Measurements from ENCODE around the gene CTU2.

CTU2 gene

DNA sequence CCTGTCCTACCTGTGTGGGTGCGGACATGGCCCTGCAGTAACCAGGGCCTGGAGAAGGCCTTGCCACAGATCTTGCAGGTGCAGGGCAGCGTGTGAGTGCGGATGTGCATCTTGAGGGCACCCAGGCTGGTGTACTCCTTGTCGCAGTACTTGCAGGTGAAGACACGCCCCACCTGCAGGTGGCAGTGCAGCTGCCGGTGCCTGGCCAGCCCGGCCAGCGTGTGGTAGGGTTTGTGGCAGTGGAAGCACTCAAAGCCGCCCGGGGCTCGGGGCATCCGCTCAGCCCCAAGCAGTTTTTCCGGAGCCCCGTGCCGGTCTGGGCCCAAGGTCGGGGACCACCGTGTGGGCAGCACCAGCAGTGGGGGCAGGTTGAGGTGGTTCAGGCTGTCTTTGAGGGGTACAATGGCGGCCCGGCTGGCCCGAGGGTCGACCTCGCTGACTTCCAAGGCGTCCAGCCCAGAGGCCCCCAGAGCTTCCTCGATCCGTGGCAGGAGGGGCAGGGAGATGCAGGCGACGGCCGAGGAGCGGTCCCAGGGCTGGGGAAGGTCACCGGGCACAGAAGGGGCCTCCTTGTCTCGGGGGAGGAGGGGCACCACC, 25.1 kb upstream of the CTU2 start:
- Histone ChIP-seq H3K27ac (no peak overlapping the region), H3K4me3 (no peak overlapping the region)
- DNase-seq (ENCODE audit: low spot score), result no peak
- TF ChIP-seq, protein P1, sequence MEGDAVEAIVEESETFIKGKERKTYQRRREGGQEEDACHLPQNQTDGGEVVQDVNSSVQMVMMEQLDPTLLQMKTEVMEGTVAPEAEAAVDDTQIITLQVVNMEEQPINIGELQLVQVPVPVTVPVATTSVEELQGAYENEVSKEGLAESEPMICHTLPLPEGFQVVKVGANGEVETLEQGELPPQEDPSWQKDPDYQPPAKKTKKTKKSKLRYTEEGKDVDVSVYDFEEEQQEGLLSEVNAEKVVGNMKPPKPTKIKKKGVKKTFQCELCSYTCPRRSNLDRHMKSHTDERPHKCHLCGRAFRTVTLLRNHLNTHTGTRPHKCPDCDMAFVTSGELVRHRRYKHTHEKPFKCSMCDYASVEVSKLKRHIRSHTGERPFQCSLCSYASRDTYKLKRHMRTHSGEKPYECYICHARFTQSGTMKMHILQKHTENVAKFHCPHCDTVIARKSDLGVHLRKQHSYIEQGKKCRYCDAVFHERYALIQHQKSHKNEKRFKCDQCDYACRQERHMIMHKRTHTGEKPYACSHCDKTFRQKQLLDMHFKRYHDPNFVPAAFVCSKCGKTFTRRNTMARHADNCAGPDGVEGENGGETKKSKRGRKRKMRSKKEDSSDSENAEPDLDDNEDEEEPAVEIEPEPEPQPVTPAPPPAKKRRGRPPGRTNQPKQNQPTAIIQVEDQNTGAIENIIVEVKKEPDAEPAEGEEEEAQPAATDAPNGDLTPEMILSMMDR (IDR thresholded peaks at IDR 0.05), result no peak

DNA sequence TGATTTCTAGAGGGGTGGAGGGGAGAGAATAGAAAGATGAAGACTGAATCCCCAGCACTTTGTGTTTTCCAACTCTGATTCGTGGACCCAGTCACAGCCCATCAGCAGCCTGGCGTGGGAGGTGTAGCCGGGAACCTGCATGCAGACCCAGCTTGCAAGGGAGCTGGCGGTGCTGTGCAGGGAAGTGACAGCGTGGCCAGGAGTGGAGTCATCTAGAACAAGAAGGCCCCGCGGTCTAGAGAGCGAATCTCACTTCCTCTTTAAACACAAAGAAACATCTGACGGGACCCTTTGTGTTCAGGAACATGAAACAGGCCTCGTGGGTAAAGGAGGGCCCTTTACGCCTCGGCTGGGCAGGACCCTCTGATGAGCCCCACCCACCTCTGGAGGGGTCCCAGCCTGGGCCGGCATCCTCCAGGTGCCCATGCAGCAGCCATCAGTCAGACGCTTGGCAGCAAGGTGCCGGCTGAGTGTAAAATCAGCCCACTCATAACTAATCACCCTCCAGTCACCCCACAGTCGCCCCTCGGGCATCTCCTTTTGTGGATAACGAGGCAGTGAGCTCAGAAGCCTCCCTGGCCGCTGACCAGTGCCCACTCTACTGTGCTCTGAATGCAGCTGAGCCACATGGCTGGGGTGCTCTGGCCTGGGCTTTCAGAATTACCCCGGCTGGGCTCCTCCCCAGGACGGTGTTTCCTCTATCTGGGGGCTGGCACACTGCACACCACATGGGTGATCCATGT, 24.4 kb upstream of the CTU2 start:
- TF ChIP-seq, protein P1 (IDR thresholded peaks at IDR 0.05), result no peak
- no peak for DNase-seq (ENCODE audit: low spot score)

DNA sequence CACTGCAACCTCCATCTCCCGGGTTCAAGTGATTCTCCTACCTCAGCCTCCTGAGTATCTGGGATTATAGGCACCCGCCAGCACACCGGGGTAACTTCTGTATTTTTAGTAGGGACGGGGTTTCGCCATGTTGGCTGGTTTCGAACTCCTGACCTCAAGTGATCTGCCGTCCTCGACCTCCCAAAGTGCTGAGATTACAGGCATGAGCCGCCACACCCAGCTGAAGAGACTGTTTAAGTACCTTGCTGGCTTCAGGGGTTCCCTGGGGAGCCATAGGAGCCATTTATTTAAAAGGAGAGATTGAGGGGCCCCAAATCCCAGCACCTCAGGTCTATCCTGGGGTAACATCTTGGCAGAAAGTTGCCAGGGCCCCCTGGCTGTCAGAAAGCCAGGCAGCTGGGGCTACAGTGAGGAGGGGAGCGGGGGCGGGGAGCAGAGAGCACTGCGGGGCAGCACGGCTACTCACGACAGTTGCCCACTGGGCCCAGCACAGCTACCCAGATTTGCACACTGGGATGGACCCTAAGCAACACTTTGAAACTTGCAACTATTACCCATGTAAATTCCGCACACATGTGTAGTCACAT, 21.6 kb upstream of the CTU2 start:
- no peak overlapping the region for H3K27ac ChIP-seq
- TF ChIP-seq, protein P1 (IDR thresholded peaks at IDR 0.05), result no peak
- no peak overlapping the region for H3K4me3 ChIP-seq
- no peak for DNase-seq (ENCODE audit: low spot score)

More for the DNA sequence above, 24.4 kb upstream of the CTU2 start:
- peak overlapping the region; percentile 21 for H3K4me3 ChIP-seq
- peak overlapping the region in 1 of 2 donors; percentile 74 for H3K27ac ChIP-seq

DNA sequence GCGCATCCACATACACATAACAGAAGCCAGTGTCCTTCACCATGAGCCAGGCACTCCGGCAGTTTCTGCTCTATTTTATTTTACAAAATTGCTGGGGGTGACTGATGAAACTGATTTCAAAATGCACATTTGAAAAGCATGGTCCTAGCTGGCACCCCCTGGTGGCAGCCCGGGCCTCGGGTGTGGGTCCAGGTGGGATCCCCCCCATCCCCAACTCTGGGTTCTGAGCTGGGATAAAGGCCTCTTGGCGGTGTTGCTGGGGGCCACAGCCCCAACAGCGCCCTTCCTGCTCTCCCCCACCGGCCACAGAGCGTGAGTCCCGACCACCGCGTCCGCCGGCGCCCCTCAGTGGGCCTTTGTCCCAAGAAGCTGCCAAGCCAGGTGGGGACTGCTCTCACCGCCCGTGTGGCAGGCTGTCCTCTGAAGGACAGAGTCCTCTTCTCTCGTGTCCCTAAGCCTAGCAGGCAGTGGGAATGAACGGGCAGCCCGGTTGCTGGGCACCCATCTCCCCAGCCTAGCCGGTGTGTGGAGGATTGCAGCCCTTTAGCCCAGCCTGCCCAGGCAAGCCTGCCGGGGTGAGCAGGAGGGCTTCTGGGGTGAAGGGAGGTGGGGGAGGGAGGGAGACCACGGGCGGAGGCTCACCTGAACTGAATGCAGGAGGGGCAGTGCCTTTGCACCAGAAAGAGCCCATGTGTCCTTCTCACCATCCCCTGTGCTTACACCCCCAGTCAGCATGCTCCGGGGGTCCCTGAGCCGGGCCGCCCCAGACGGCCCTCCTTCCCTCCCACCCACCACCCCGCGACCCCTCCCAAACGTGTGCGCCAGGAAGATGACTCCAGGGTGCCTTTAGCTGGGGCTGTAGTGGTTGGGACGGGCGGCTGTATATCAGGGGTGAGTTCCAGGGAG, 20.9 kb upstream of the CTU2 start:
- Histone ChIP-seq H3K4me3 (peak overlapping the region; percentile 64), H3K27ac (no peak overlapping the region)
- TF ChIP-seq, protein P1 (IDR thresholded peaks at IDR 0.05), result peak; percentile 13
- DNase-seq (ENCODE audit: low spot score), result no peak

DNA sequence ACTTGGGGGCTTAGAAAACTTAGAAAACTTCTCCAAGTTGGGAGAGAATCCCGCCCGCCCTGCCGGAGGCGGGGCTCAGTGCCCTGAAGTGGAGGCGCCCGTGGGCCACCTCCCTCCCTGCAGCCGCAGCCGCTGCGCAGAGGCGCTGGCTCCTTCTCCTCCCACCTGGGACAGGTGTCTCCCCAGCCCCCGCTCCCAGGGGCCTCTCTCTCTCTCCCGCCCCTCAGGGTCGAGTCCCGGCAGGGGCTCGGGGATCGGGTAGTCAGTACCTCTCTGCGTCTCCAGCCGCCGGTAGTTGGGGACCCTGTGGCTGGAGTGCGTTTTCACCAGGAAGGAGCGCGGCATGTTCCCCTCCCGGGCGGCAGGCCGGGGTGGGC, 20.3 kb upstream of the CTU2 start:
- DNase-seq (ENCODE audit: low spot score), result no peak
- peak overlapping the region; percentile 64 for H3K4me3 ChIP-seq
- H3K27ac ChIP-seq, result no peak overlapping the region
- TF ChIP-seq, protein P1 (IDR thresholded peaks at IDR 0.05), result no peak

DNA sequence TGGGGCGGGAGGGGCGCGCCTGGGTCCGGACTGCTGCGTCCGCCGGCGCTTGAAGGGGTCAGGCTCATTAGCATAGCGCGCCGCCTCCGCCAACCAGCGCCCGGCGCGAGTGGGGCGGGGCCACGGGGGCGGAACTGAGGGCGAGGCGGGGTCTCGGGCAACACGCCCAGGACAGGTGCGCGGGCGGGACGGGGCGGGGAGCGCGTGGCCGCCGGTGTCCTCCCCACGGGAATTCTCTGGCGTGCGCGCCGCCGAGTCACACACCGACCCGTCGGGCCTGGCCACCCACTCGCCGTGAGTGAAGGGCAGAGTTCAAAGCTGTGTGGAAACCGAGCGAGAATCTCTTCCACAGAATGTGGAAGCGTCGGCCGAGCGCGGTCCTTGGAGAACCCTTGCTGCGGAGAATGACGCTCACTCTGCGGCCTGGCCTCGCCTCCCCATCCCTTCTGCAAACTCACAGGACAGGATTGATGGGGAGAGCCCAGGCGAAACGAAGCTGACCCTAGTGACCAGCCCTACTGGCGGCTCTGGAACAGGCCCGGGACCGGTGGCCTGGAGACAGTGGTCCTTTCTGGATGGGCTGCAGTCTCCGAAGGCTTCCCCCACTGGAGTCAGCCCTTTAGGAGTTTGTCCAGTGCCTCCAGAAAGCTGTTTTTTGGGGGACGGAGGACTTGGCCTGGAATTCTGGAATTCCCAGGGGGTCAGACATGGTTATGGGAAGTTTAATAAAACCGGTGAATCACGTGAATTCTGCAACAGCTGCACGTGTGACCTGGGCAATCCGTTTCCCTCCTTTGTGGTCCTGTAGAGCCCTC, 19.7 kb upstream of the CTU2 start, which contains the start of gene SNAI3:
Gene SNAI3 (minus strand): TSS at position 69 of the 815 bp plus-strand sequence. CDS start 101 bp downstream, outside the sequence.
- DNase-seq (ENCODE audit: low spot score), result no peak
- H3K4me3 ChIP-seq, result peak within 1 kb of the TSS; percentile 64
- TF ChIP-seq, protein P1 (IDR thresholded peaks at IDR 0.05), result no peak
- H3K27ac ChIP-seq, result no peak within 1 kb of the TSS
